HG02943 (cell line): ENCODE results near the gene DHRS3.

Experiments used
- ATAC-seq: cut with Tn5 transposase; IDR thresholded peaks from one replicate; pipeline ENCODE4 v1.9.1; 2021; ENCODE audit warnings: mild to moderate bottlenecking, low read depth, moderate library complexity; ENCODE audit not compliant: unreplicated experiment

DHRS3 gene

DNA sequence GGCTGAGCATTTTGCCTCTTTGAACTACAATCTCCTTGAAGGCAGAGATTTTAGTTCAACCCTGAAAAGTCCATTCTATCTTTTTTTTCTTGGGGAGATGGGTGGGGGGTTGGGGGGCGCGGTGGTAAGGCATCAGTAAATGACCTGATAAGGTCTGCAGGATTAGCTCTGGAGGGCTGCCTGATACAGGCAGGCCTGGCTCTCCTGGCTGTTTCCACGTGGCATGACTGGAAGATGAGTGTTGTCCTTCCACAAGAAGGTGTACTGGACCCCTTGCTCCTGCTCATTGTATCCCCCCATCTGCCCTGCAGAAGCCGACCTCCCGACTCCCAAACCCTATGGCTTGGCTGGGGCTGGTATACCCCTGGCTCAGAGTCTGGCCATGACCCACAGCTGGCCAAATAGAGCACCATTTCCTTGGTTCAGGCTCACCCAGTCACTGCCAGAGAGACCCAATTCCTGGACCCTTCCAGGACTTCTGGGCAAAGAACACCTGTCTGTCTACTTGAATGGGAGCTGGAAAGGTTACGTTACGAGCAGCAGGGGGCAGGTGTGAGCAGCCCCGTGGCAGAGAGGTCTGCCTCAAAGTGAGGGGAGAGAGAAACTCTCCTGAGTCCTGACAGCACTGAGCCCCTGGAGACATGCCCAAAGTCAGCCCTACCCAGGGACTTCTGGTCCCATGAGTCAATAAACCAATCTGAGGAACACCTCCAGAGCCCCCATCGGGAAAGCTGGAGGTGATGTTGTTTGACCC lies 17.0 kb downstream of the DHRS3 start:
- no peak for ATAC-seq

DNA sequence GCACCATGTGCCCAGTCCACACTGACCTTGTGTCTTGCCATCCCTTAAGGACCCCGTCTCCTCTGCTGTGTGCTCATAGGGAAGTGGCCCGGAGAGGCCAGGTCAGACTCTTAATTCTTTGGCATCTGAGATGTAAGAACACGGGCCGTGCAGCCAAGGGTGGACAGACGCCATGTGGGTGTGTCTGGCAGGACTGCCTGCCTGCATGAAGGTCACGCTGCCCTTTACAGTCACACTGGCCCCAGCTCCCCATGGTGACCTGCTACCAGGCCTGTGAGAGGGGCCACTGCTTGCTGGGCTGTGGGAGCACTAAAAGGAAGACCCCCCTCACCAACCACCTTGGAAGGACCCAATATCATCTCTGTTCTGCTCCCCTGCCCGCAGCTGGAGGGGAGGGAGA lies 17.7 kb downstream of the DHRS3 start:
- no peak for ATAC-seq

GRCh38 chr1:12599657-12600056 lies 18.4 kb downstream of the DHRS3 start:
- ATAC-seq, result no peak

- no peak for ATAC-seq
Measured at GRCh38 chr1:12598974-12599373, 19.0 kb downstream of the DHRS3 start.

- ATAC-seq, result no peak
Measured at GRCh38 chr1:12597792-12598191, 20.2 kb downstream of the DHRS3 start.

DNA sequence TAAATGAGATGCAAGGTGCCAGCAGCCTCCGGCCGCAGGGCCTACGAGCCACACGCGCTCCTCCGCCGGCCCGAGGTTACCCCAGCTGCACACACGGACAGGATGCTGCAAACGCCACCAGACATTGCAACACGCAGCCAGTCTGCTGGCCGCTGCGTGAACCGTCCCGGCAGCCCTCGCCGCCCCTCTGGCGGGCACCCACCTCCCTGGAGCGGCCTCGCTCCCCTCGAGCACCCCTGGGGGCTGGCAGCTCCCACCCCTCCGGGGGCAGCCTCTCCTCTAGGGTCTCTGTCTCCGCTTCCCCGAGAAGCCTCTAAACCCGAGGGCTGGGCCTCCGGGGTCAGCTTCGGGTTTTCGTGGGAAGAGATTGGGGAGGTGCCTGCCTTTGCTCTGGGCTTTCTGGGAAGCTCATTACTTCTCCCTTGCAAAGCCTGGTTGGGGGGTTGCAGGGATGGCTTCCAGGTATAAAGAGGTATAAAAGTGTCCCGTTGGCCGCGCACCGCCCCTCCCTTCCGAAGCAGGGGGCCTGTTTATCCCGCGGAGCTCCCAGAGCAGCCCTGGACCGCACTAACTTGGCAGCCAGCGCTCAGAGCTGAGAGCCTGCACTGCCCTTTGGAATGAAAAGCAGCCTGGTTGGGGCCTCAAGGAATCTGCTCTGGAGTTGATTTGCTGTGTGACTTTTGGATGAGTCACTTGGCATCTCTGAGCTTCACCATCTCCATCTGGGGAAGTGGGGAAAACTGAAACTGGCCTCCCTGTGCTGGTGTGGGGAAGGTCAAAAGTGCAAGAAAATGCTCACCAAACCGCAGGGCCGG lies 21.8 kb downstream of the DHRS3 start:
- ATAC-seq, result no peak

DNA sequence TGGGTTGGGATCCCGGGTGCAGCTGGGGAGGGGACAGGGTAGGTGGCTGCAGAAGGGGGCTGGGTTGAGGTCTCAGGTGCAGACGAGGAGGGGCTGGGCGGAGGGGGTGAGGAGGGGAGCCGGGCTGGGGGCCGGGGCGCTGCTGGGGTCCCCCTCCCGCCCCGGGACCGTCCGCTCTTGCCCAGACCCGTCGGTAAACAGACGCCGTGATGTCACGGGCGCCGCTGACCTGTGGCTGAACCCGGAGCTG lies 22.3 kb downstream of the DHRS3 start:
- no peak for ATAC-seq

DNA sequence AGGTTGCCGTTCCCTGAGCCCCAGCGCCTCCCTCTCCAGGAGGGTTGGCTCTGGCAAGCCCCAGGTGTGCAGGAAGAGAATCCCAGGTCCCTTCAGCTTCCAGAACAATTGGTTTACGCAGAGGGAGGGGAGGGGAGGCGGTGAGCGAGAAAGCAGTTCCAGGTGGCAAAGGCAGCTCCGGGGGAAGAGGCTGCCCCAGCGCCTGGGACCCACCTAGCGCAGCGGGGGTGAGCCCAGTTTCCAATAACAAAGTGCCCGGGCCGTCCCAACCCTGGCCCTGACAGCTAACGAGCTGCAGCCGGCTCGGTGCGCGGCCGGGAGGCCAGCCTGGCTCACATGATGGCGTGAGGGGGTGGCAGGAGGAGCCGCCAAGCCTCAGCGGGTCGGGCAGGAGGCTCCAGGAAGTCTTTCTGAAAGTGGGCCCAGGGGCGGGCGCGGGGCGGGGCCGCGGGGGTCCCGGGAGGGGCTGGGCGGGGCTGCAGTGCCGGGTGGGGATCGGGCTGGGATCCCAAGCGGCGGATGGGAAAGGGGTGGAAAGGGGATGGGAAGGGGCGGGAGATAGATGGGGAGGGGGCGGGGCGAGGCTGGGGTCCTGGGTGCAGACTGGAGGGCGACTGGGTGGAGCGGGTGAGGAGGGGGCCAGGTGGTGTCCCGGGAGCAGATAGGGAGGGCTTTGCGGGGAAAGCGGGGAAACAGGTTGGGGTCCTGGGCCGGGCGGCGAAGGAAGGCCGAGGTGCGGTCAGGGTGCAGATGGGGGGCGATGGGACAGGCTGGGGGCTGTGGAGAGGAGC lies 22.8 kb downstream of the DHRS3 start:
- ATAC-seq, result no peak

GRCh38 chr1:12594490-12594889 lies 23.5 kb downstream of the DHRS3 start:
- no peak for ATAC-seq

- no peak for ATAC-seq
Measured at GRCh38 chr1:12593621-12594066, 24.4 kb downstream of the DHRS3 start.

- ATAC-seq, result no peak
Measured at GRCh38 chr1:12592496-12592895, 25.5 kb downstream of the DHRS3 start.

GRCh38 chr1:12591267-12591938 lies 26.6 kb downstream of the DHRS3 start:
- no peak for ATAC-seq

DNA sequence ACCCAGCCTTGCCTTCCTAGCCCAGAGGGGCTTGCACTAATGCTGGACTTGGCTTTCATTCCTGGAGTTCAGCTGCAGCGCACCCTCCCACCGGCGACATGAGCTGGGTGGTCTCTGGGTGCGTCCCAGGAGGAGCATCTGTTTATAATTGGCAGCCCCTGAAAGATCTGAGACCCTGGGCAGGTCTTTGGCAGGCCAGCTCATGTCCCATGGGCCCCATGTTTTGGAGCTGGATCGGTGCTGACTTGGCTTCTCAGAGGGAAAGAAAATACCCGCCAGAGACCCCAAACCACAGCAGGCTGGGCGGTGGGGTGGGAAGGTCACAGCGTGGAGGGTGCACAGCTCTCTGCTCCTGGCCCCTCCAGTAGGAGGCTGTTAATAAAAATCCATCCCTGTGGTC lies 29.3 kb downstream of the DHRS3 start:
- no peak for ATAC-seq

GRCh38 chr1:12587981-12588640 lies 29.9 kb downstream of the DHRS3 start:
- no peak for ATAC-seq

GRCh38 chr1:12585951-12586942 lies 31.8 kb downstream of the DHRS3 start:
- ATAC-seq, result no peak

DNA sequence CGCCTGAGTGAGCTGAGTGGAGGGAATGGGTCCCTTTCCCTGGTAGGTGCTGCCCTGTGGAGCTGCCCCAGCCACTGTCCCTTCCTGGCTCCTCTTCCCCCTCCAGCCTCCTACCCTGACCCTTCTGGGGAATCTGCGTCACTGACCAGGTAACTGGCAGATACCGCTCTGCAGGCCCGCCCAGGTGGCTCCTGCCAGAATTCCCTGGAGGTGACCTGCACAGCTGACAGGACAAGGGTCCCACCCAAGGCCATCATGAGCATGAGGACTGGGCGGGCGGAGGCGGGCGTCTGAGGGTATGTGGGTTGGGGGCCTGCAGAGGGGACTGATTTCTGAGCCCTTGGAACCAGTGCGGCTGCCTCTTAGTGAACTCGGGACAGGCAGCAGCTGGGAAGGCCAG lies 32.5 kb downstream of the DHRS3 start:
- no peak for ATAC-seq

- no peak for ATAC-seq
Measured at GRCh38 chr1:12584900-12585525, 33.0 kb downstream of the DHRS3 start.

DNA sequence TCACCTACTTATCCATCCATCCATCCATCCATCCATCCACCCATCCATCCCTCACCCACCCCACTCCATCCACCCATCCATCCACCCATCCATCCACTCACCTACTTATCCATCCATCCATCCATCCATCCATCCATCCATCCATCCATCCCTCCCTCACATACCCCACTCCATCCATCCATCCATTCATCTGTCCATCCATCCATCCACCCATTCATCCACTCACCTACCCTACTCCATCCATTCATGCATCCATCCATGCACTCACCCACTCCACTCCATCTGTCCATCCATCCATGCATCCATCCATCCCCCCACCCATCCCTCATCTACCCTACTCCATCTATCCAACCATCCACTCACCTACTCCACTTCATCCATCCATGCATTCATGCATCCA lies 34.5 kb downstream of the DHRS3 start:
- no peak for ATAC-seq

- no peak for ATAC-seq
Measured at GRCh38 chr1:12582649-12583048, 35.4 kb downstream of the DHRS3 start.
